HT-29 (cell line): ENCODE results near the gene SYTL4. TPM values are rescaled to one million over a fixed set of nuclear protein-coding genes. Genes with fewer than 3 reads are reported as not detected.
A peak's percentile ranks its signal among the peaks of the same experiment; 100 is the strongest.
"Not testable (repeated sequence)": the region's sequence is repeated elsewhere in the genome, so short reads cannot be mapped to it uniquely, and the experiment has no call there.

Source experiments
- DNase-seq: peaks from one replicate; pipeline ENCODE4 v3.0.0-alpha.2; 2015; ENCODE audit warnings: low spot score
- total RNA-seq: library from RNA; depleted of rRNA; stranded (reverse); fragments of >200 nt; shearing (Covaris generic); gene quantifications from 2 replicates; pipeline ENCODE4 v1.2.3, GENCODE V29; 2014; rRNA removed

Gene SYTL4
- total RNA-seq: 3.7 and 3.8 TPM in 2 replicates

GRCh38 chrX:100731441-100732281, at the start of gene SYTL4:
Gene SYTL4 (minus strand): TSS chrX:100732121. CDS start chrX:100702037, 30,084 bp downstream.
- peak; percentile 19 for DNase-seq

GRCh38 chrX:100769439-100769838, 37.5 kb upstream of the SYTL4 start:
- not testable (repeated sequence) for DNase-seq

- peak; percentile 96 for DNase-seq
These were observed 36.9 kb upstream of the SYTL4 start for GRCh38 chrX:100768679-100769338.

GRCh38 chrX:100750883-100751282, 19.0 kb upstream of the SYTL4 start:
- no peak for DNase-seq

- DNase-seq: no peak
These were observed 16.2 kb upstream of the SYTL4 start for GRCh38 chrX:100748108-100748507.

GRCh38 chrX:100747703-100748102, 15.8 kb upstream of the SYTL4 start:
- DNase-seq: no peak

- no peak for DNase-seq
These were observed 15.2 kb upstream of the SYTL4 start for GRCh38 chrX:100747090-100747489.

GRCh38 chrX:100745806-100746537, 14.1 kb upstream of the SYTL4 start:
- DNase-seq: no peak

- no peak for DNase-seq
These were observed 13.3 kb upstream of the SYTL4 start for GRCh38 chrX:100745205-100745604.

GRCh38 chrX:100743009-100743607, 11.2 kb upstream of the SYTL4 start:
- no peak for DNase-seq

GRCh38 chrX:100724006-100724405, 7.9 kb downstream of the SYTL4 start:
- not testable (repeated sequence) for DNase-seq

GRCh38 chrX:100721328-100721727, 10.6 kb downstream of the SYTL4 start:
- DNase-seq: no peak

GRCh38 chrX:100720301-100720700, 11.6 kb downstream of the SYTL4 start:
- DNase-seq: no peak

GRCh38 chrX:100719139-100719538, 12.8 kb downstream of the SYTL4 start:
- no peak for DNase-seq

GRCh38 chrX:100717363-100717762, 14.6 kb downstream of the SYTL4 start:
- no peak for DNase-seq

GRCh38 chrX:100710816-100711215, 21.1 kb downstream of the SYTL4 start:
- DNase-seq: no peak

- DNase-seq: no peak
These were observed 27.2 kb downstream of the SYTL4 start for GRCh38 chrX:100704581-100705203.

- DNase-seq: no peak
These were observed 31.1 kb downstream of the SYTL4 start for GRCh38 chrX:100700809-100701208.

- DNase-seq: no peak
These were observed 33.4 kb downstream of the SYTL4 start for GRCh38 chrX:100698551-100698950.

GRCh38 chrX:100696699-100697351, 35.1 kb downstream of the SYTL4 start:
- DNase-seq: no peak

- no peak for DNase-seq
These were observed 35.9 kb downstream of the SYTL4 start for GRCh38 chrX:100695991-100696390.
